Small intestine (tissue), 7 donors: ENCODE measurements around the gene LLCFC1. TPM values are rescaled to one million over a fixed set of nuclear protein-coding genes. Genes with fewer than 3 reads are reported as not detected.

Source experiments
- DNase-seq, 2 donors: peaks; one replicate each; pipeline versions ENCODE4 v3.0.0 to v3.0.0-alpha.2; 2013
- FAIRE-seq: peaks from 2 replicates; lab custom pipeline; 2012; peaks lifted over from hg19 to GRCh38; lab: Jason Lieb, UNC
- H3K27ac ChIP-seq, 3 donors: one replicate each; pipeline ENCODE4 v1.5.1; 2013; ENCODE audit warnings: low read length in 2 of 3, mild to moderate bottlenecking in 2 of 3, control low read depth in 1 of 3, inconsistent platforms in 1 of 3, low read depth in 1 of 3, moderate library complexity in 1 of 3
- H3K27me3 ChIP-seq, 3 donors: one replicate each; pipeline ENCODE4 v1.6.1; 2013; ENCODE audit warnings: low read length in 3 of 3, inconsistent platforms in 1 of 3; ENCODE audit not compliant: control insufficient read depth in 3 of 3, insufficient read depth in 3 of 3
- H3K36me3 ChIP-seq, 3 donors: one replicate each; pipeline ENCODE4 v1.6.1; 2013; ENCODE audit warnings: low read length in 3 of 3, inconsistent platforms in 1 of 3, low read depth in 1 of 3, mild to moderate bottlenecking in 1 of 3, moderate library complexity in 1 of 3; ENCODE audit not compliant: control insufficient read depth in 3 of 3, insufficient read depth in 2 of 3
- H3K4me1 ChIP-seq, 3 donors: one replicate each; pipeline ENCODE4 v1.6.1; 2013; ENCODE audit warnings: low read length in 2 of 3, inconsistent platforms in 1 of 3, low read depth in 1 of 3, mild to moderate bottlenecking in 1 of 3, moderate library complexity in 1 of 3; ENCODE audit not compliant: control insufficient read depth in 3 of 3, insufficient read depth in 2 of 3
- H3K4me3 ChIP-seq, 3 donors: one replicate each; pipeline ENCODE4 v1.5.1; 2013; ENCODE audit warnings: low read length in 3 of 3, control low read depth in 1 of 3, inconsistent platforms in 1 of 3, low read depth in 1 of 3, mild to moderate bottlenecking in 1 of 3, moderate library complexity in 1 of 3
- H3K9me3 ChIP-seq, 2 donors: one replicate each; pipeline ENCODE4 v1.6.1; 2013; ENCODE audit warnings: low read depth in 1 of 2, low read length in 1 of 2; ENCODE audit not compliant: control insufficient read depth in 2 of 2, insufficient read depth in 1 of 2
- WGBS, 3 donors: extraction: QIAGEN DNeasy Blood & Tissue Kit; methylation state at CpG; one replicate each; pipeline ENCODE4 v1.1.7; 2013; 5-methylcytosine and 5-hydroxymethylcytosine counted together
- polyA plus RNA-seq, 4 donors: library from polyadenylated mRNA; stranded (reverse) in 3 of 4; unstranded in 1 of 4; fragments of 200-250 nt in 3 of 4; fragments of 120-200 nt in 1 of 4; gene quantifications; one replicate each; pipeline versions ENCODE4 v1.2.1 to v1.2.3, GENCODE V29; 2013
- donor health status: healthy with polysubstance abuse.
- donor health status: control.
- donor health status: control.
- donor health status: Bipolar disorder and iron deficiency.
- donor health status: healthy.

LLCFC1 gene
- polyA plus RNA-seq, 4 donors: 0.19 TPM; not detected in 3

GRCh38 chr7:142906643-142907042, 32.6 kb upstream of the LLCFC1 start:
- H3K27me3 ChIP-seq: no peaks in the 10 kb centered on the region
- WGBS, 3 donors: 69 to 88% (median 86%) methylated on average over 2 of the region's 2 CpGs
- H3K27ac ChIP-seq: no peak overlapping the region
- peaks cover 0 to 5% of the 10 kb centered on the region in 2 donors for H3K9me3 ChIP-seq
- no peaks in the 10 kb centered on the region for H3K36me3 ChIP-seq
- no peak overlapping the region for H3K4me3 ChIP-seq
- H3K4me1 ChIP-seq: peaks cover 0 to 26% (median 0%) of the 10 kb centered on the region in 3 donors
- no peak for DNase-seq
- FAIRE-seq: no peak

- Histone ChIP-seq H3K9me3 (peaks cover 0 to 5% of the 10 kb centered on the region in 2 donors), H3K4me1 (peaks cover 0 to 29% (median 0%) of the 10 kb centered on the region in 3 donors), H3K36me3 (no peaks in the 10 kb centered on the region), H3K4me3 (no peak overlapping the region), H3K27ac (peak overlapping the region; percentile 34 to 52 (median 47)), H3K27me3 (no peaks in the 10 kb centered on the region)
- WGBS, 3 donors: 81 to 82% (median 82%) methylated on average over 11 of the region's 11 CpGs
- DNase-seq (no peak), FAIRE-seq (no peak)
Measured at GRCh38 chr7:142908290-142908689, 31.0 kb upstream of the LLCFC1 start.

DNA sequence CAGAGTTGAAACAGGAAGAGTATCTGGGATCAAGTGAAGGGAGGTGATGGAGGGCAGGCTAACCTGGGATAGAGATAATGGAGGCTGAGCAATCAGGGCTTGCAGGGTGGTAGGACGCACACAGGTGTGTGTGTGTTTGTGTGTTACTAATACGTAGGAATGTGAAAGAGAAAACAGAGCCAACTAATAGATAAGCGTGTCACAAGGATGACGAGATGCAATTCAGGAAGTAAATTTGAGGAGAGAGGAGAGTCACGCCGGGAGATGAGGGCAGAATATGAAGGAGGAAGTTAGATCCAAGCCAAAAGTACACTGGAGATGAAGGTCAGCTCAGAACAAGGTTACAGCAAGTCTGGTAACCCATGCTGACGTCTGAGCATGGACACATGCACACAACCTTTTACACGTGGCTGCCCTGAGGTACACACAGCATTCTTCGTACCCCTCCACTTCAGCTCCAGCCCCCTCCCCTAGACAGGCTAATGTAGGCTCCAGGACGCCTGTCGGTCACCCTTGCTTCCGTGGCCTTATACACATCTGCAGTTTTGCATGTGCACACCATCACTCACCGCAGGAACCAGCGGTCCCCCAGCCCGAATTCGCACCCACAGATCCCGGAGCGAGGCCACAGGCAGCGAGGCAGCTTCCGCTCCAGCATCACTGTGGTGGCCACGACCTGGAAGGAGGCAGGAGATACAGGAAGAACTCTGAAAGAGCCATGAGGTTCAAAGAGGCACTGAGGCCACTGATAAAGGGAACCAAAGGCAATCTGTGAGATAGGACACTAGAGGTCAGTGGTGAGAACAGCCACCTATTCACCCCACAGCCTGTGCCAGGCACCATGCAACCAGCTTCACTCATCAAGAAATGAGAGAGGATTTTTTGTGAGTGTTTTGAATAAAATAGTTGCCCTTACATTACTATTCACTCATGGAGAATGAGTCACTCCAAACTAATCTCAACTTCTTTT, 30.1 kb upstream of the LLCFC1 start:
- no peaks in the 10 kb centered on the region for H3K27me3 ChIP-seq
- H3K4me1 ChIP-seq: peaks cover 0 to 37% (median 0%) of the 10 kb centered on the region in 3 donors
- H3K27ac ChIP-seq: peak overlapping the region; percentile 80 to 90 (median 87)
- DNase-seq: peak; percentile 71 to 96
- H3K9me3 ChIP-seq: peaks cover 0 to 5% of the 10 kb centered on the region in 2 donors
- WGBS, 3 donors: 24 to 61% (median 35%) methylated on average over 21 of the region's 21 CpGs
- FAIRE-seq: no peak
- no peaks in the 10 kb centered on the region for H3K36me3 ChIP-seq
- no peak overlapping the region for H3K4me3 ChIP-seq

GRCh38 chr7:142910031-142910433, 29.3 kb upstream of the LLCFC1 start:
- FAIRE-seq: peak; percentile 67
- Histone ChIP-seq H3K27ac (peak overlapping the region in 2 of 3 donors; percentile 53 to 80), H3K9me3 (no peaks in the 10 kb centered on the region), H3K36me3 (no peaks in the 10 kb centered on the region), H3K4me3 (no peak overlapping the region), H3K27me3 (no peaks in the 10 kb centered on the region), H3K4me1 (peaks cover 0 to 39% (median 0%) of the 10 kb centered on the region in 3 donors)
- 12 to 51% (median 22%) methylated on average over 2 of the region's 2 CpGs for WGBS, 3 donors
- peak; percentile 82 to 94 for DNase-seq

DNA sequence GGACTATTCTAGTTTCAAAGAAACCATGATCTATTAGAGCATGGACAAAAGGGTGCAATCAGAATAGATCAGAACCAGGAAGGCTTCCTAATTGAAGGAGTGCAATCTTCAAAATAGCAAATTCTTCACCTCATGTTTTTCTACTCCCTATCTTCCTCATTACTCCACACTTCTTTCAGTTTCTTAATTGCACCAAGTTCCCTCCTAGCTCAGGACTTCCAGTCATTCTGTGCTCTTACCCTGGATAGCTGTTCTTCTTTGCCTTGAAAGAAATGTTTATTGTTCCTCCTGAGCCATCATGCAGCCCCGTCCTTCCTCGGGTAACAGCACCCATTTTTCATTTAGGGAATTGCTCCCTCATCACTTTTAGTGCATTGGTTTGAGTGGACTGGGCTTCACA, 28.8 kb upstream of the LLCFC1 start:
- H3K27ac ChIP-seq: peak overlapping the region in 2 of 3 donors; percentile 53 to 80
- WGBS, 3 donors: 10 to 45% (median 19%) methylated on average over 2 of the region's 2 CpGs

GRCh38 chr7:142913051-142913450, 26.2 kb upstream of the LLCFC1 start:
- DNase-seq (peak in 1 of 2 donors; percentile 19), FAIRE-seq (no peak)
- no peaks in the 10 kb centered on the region for H3K9me3 ChIP-seq
- no peaks in the 10 kb centered on the region for H3K27me3 ChIP-seq
- H3K27ac ChIP-seq: no peak overlapping the region
- WGBS, 3 donors: 62 to 65% (median 64%) methylated on average over 3 of the region's 3 CpGs
- H3K4me1 ChIP-seq: peaks cover 0 to 39% (median 0%) of the 10 kb centered on the region in 3 donors
- no peak overlapping the region for H3K4me3 ChIP-seq
- no peaks in the 10 kb centered on the region for H3K36me3 ChIP-seq

More for the DNA sequence above, 28.8 kb upstream of the LLCFC1 start:
- no peaks in the 10 kb centered on the region for H3K27me3 ChIP-seq
- peaks cover 0 to 39% (median 0%) of the 10 kb centered on the region in 3 donors for H3K4me1 ChIP-seq
- FAIRE-seq (no peak), DNase-seq (no peak)
- no peak overlapping the region for H3K4me3 ChIP-seq
- H3K36me3 ChIP-seq: no peaks in the 10 kb centered on the region
- H3K9me3 ChIP-seq: no peaks in the 10 kb centered on the region

- H3K4me3 ChIP-seq: no peak overlapping the region
- no peak for FAIRE-seq
- WGBS, 3 donors: 63 to 74% (median 64%) methylated on average over 2 of the region's 2 CpGs
Measured at GRCh38 chr7:142913566-142913965, 25.7 kb upstream of the LLCFC1 start.

DNA sequence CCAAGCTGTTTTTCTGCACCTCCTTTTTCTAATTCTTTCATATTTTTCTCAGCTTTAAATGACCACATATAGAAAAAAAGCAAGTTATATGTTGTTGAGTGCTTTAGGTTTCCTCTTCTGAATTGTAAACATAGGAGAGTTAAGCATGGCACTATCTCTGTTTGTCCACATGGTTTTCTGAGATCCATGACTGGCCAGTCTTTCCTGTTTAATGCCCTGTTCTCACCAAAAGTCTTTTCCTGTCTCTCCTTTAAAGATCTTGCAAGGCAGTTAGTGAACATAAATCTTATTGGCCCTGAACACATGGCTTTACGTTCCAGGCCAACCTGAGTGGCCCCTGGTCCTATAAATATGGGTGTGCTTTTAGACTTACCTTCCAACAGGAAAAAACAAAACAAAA, 25.2 kb upstream of the LLCFC1 start:
- no peak for FAIRE-seq

More at GRCh38 chr7:142913566-142913965, 25.7 kb upstream of the LLCFC1 start:
- Histone ChIP-seq H3K27ac (no peak overlapping the region), H3K27me3 (no peaks in the 10 kb centered on the region), H3K9me3 (no peaks in the 10 kb centered on the region), H3K4me1 (peaks cover 0 to 36% (median 0%) of the 10 kb centered on the region in 3 donors), H3K36me3 (no peaks in the 10 kb centered on the region)
- peak in 1 of 2 donors; percentile 46 for DNase-seq

More for the DNA sequence above, 25.2 kb upstream of the LLCFC1 start:
- Histone ChIP-seq H3K4me1 (peaks cover 0 to 33% (median 0%) of the 10 kb centered on the region in 3 donors), H3K27me3 (peaks cover 0 to 2% (median 0%) of the 10 kb centered on the region in 3 donors), H3K9me3 (no peaks in the 10 kb centered on the region), H3K36me3 (no peaks in the 10 kb centered on the region), H3K27ac (no peak overlapping the region), H3K4me3 (no peak overlapping the region)
- DNase-seq: no peak
- 12 to 33% (median 21%) methylated on average over 1 of the region's 1 CpG for WGBS, 3 donors
